ENCODE measurements around the gene HGFAC. TPM values are rescaled to one million over a fixed set of nuclear protein-coding genes. Genes with fewer than 3 reads are reported as not detected.

HGFAC gene
- total RNA-seq, 1 donor from 2014 or later: 1.2 TPM

DNA sequence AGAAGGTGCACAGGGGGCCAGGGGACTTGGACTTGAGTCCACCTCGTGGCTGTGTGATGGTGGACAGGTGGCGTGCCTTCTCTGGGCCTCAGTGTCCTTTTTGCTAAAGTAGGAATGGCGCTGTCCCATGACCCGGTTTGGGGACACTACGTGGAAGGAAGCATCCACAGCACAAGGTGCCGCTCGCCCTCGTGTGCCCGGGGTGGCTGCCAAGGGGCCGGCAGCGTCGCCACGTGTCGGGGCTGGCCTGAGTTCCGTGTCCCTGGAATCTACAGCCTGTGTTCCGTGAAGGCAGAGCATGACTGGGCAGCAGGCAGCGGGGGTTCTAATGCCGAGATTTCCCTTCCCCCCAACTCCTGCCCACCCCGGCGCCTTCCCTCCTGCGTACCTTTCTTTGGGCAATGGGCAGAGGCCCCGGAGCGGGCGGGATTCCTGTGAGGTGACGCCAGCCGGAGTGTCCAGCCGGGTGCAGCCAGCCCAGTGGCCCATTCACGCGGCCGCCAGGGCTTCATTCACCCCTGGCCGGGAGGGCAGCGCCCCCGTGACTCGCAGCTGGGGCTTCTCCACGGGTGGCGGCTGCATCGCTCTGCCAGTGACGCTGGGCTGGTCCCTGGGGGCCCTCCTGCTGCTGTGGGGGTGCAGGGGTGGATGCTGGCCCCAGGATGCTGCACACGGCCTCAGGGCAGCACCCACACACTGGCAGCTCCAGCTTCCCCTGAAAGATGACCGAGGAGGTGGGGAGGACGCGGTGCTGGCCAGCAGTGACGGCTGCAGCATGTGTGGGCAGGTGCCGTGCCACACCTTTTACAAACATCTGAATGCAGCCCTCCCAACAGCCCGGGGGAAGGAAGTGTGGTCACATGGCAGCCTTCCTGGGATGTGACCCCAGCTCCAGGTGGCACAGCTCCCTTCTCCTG is 42.5 kb downstream of the HGFAC start:
- H3K9me3 ChIP-seq: no peaks in the 10 kb centered on the region
- peaks cover 14% of the 10 kb centered on the region for H3K4me1 ChIP-seq
- DNase-seq: no peak
- intact Hi-C loops (cut with DNase I): no loop called here
- TF ChIP-seq, protein P1, sequence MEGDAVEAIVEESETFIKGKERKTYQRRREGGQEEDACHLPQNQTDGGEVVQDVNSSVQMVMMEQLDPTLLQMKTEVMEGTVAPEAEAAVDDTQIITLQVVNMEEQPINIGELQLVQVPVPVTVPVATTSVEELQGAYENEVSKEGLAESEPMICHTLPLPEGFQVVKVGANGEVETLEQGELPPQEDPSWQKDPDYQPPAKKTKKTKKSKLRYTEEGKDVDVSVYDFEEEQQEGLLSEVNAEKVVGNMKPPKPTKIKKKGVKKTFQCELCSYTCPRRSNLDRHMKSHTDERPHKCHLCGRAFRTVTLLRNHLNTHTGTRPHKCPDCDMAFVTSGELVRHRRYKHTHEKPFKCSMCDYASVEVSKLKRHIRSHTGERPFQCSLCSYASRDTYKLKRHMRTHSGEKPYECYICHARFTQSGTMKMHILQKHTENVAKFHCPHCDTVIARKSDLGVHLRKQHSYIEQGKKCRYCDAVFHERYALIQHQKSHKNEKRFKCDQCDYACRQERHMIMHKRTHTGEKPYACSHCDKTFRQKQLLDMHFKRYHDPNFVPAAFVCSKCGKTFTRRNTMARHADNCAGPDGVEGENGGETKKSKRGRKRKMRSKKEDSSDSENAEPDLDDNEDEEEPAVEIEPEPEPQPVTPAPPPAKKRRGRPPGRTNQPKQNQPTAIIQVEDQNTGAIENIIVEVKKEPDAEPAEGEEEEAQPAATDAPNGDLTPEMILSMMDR (IDR thresholded peaks at IDR 0.05): no peak
- no peak overlapping the region for H3K27ac ChIP-seq
- no peaks in the 10 kb centered on the region for H3K36me3 ChIP-seq
- peaks cover 41% of the 10 kb centered on the region for H3K27me3 ChIP-seq
- no peak overlapping the region for H3K4me3 ChIP-seq
- ATAC-seq: peak; percentile 39

DNA sequence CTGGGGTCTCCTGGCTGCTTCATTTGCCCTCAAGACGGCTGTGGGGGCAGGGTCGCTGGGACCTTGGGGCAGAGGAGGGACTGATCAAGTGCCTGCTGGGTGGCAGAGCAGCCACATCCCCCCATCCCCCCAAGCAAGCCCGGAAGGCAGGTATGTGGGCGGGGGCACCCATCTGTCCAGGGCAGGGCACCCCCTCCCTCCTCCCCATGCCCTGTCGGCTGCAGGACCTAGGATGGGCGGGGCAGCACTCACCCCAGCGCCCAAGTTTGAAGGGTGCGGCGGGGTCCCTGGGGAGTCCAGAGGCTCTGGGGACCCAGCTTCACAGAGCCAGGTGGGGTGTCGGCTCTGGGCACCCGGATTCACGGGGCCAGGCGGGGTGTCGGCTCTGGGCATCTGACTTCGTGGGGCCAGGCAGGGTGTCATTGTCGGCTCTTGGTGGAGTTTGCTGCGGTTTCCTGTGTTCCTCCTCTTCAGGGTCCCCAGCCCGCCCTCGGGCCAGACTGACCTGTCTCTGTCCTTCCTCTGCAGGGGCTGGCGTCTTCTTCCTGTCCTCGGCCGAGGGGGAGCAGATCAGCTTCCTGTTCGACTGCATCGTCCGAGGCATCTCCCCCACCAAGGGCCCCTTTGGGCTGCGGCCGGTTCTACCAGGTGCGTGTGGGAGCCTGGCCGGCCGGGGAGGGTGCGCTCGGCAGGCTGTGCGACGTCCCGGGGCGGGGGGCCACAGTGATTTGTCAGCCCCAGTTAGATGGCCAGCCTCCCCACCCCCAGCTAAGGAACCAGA is 43.4 kb downstream of the HGFAC start:
- intact Hi-C loops (cut with DNase I): no loop called here
- H3K4me3 ChIP-seq: no peak overlapping the region
- peaks cover 14% of the 10 kb centered on the region for H3K4me1 ChIP-seq
- TF ChIP-seq, protein P1 (IDR thresholded peaks at IDR 0.05): no peak
- H3K36me3 ChIP-seq: no peaks in the 10 kb centered on the region
- no peaks in the 10 kb centered on the region for H3K9me3 ChIP-seq
- DNase-seq (no peak), ATAC-seq (peak; percentile 11)
- no peak overlapping the region for H3K27ac ChIP-seq
- peaks cover 41% of the 10 kb centered on the region for H3K27me3 ChIP-seq

GRCh38 chr4:3485886-3486540 is 44.2 kb downstream of the HGFAC start:
- Histone ChIP-seq H3K4me1 (peaks cover 8% of the 10 kb centered on the region), H3K27ac (no peak overlapping the region), H3K9me3 (no peaks in the 10 kb centered on the region), H3K4me3 (no peak overlapping the region), H3K36me3 (no peaks in the 10 kb centered on the region), H3K27me3 (peaks cover 37% of the 10 kb centered on the region)
- ATAC-seq: no peak
- no peak for DNase-seq
- TF ChIP-seq, protein P1 (IDR thresholded peaks at IDR 0.05): no peak
- intact Hi-C loops (cut with DNase I): no loop called here

GRCh38 chr4:3486541-3487540 is 45.1 kb downstream of the HGFAC start:
- no peaks in the 10 kb centered on the region for H3K9me3 ChIP-seq
- H3K36me3 ChIP-seq: no peaks in the 10 kb centered on the region
- no peak overlapping the region for H3K27ac ChIP-seq
- H3K4me3 ChIP-seq: no peak overlapping the region
- TF ChIP-seq, protein P1 (IDR thresholded peaks at IDR 0.05): no peak
- H3K27me3 ChIP-seq: peaks cover 38% of the 10 kb centered on the region
- intact Hi-C loops (cut with DNase I): no loop called here
- ATAC-seq (no peak), DNase-seq (no peak)
- H3K4me1 ChIP-seq: peaks cover 8% of the 10 kb centered on the region
